NCI-H524 (cell line): ENCODE results near the gene C20orf173.

ENCODE experiments used
- DNase-seq, 2 experiments: peaks; one replicate each; lab custom pipeline; 2025; lab: John Stamatoyannopoulos, UW

The C20orf173 gene

DNA sequence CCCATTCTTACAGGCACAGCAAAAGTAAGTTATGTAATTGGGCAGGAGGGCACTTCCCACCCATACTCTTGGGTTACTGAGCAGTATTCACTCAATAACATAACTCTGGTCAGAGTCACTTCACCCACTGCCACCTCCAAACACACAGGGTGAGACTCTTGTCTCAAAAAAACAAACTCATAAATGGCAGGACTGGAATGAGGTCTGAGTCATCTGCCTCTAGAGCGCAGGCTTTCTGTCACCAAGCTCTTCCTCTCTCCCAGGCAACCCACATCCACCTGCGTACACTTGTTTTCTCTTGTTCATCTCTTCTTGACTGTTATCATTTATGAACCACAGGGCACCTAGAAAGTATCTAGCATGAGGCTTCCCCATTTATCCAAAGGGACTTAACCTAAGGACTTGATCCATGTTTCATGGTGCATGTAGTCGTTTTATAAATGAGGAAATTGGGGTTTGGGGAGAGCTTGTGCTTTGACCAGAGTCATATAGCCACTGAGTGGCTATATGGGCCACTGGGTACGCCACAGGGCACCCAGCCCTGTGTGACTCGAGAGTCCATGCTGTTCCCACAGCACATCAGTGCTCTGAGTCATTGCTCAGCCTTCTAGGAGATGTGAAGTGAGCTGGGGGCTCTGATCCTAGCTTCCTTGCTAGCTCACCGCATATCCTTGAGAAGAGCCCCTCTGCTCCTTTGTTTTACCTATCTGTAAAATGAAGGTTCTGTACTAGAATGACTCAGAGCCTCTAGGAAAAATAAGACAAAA lies 22.4 kb downstream of the C20orf173 start:
- no peak for DNase-seq

DNA sequence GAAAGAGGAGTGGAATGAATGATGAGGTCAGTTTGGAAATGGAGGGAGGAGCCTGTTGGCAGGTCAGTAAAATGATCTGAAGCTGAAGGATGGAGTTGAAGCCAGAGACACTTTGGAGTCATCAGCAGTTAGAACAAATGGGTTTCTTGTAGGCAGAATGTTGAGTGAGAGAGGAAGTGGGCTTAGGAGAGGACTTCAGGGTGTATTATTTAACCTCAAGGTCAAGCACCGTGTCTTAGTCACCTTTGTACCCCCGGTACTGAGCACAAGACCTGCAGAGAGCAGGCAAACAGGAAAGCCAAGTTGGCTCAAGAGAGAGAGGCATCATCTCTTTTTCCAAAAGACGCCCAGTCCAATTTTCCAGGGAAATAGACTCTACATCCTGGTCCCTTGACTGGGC lies 23.3 kb downstream of the C20orf173 start:
- DNase-seq: no peak

DNA sequence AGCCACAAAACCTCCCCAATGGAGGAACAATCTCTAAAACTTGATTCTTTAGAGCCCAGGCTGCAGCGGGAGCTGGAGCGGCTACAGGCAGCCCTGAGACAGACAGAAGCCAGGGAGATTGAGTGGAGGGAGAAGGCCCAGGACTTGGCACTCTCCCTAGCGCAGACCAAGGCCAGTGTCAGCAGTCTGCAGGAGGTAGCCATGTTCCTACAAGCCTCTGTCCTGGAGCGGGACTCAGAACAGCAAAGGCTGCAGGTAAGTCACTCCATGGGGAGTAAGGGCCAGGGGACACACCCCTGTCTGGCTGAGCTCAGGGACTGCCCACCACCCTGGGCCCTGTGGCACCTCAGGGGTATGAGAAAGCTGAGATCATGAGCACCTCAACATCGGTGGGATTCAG lies 24.7 kb downstream of the C20orf173 start:
- DNase-seq: no peak

DNA sequence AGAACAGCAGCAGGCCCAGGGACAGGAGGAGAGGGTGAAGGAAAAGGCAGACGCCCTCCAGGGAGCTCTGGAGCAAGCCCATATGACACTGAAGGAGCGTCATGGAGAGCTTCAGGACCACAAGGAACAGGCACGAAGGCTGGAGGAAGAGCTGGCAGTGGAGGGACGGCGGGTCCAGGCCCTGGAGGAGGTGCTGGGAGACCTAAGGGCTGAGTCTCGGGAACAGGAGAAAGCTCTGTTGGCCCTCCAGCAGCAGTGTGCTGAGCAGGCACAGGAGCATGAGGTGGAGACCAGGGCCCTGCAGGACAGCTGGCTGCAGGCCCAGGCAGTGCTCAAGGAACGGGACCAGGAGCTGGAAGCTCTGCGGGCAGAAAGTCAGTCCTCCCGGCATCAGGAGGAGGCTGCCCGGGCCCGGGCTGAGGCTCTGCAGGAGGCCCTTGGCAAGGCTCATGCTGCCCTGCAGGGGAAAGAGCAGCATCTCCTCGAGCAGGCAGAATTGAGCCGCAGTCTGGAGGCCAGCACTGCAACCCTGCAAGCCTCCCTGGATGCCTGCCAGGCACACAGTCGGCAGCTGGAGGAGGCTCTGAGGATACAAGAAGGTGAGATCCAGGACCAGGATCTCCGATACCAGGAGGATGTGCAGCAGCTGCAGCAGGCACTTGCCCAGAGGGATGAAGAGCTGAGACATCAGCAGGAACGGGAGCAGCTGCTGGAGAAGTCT lies 25.5 kb downstream of the C20orf173 start:
- no peak for DNase-seq

DNA sequence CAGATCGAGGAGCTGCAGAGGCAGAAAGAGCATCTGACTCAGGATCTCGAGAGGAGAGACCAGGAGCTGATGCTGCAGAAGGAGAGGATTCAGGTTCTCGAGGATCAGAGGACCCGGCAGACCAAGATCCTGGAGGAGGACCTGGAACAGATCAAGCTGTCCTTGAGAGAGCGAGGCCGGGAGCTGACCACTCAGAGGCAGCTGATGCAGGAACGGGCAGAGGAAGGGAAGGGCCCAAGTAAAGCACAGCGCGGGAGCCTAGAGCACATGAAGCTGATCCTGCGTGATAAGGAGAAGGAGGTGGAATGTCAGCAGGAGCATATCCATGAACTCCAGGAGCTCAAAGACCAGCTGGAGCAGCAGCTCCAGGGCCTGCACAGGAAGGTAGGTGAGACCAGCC lies 26.2 kb downstream of the C20orf173 start:
- no peak for DNase-seq

DNA sequence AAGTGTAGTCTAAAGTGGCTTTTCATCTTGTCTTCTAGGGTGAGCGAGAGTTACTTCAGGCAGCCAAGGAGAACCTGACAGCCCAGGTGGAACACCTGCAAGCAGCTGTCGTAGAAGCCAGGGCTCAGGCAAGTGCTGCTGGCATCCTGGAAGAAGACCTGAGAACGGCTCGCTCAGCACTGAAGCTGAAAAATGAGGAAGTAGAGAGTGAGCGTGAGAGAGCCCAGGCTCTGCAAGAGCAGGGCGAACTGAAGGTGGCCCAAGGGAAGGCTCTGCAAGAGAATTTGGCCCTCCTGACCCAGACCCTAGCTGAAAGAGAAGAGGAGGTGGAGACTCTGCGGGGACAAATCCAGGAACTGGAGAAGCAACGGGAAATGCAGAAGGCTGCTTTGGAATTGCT lies 27.1 kb downstream of the C20orf173 start:
- DNase-seq: no peak

DNA sequence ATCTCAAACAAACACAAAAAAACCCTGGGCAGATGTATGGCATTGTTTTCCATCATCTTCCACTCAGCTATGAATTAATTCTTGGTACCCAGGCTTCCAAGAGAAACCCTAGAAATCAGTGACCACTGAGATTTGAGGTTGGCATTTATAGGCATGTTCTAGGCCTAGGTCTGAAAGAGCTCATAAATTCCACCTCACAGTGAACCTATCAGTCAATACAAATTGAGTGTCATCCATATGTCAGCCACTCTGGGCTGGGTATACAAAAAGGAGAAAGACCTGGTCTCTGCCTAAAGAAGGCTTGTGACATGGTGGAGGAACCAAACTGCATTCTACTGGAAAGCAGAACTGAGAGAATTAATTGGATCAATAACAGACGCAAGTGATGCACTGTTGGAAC lies 30.2 kb downstream of the C20orf173 start:
- no peak for DNase-seq

DNA sequence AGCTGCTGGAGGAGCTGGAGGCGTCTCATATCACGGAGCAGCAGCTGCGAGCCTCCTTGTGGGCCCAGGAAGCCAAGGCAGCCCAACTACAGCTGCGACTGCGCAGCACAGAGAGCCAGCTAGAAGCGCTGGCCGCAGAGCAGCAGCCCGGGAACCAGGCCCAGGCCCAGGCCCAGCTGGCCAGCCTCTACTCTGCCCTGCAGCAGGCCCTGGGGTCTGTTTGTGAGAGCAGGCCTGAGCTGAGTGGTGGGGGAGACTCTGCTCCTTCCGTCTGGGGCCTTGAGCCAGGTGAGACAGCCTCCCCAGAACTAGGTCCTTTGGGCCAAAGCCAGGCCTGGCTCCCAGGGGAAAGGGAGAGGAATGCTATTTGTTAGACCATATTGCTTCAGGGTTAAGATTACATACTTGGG lies 31.7 kb downstream of the C20orf173 start:
- DNase-seq: no peak

DNA sequence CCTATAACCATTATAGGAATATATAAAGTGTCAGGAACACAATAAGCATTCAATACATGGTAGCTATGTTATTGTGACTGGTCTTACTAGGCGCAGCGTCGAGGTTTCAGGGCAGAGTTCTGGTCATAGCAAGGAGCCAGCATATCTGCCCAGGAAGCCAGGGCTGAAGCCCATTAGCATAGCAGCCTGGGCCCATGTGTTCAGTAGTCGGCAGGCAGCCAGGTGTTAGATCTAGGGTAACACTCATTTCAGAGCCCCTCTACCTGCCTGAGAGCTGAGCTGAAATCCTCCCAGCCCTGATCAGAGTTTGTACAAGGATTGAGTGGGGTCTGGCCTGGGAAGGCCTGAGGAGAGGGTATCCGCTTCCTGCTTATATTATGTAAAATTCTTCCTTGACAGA lies 32.1 kb downstream of the C20orf173 start:
- no peak for DNase-seq

DNA sequence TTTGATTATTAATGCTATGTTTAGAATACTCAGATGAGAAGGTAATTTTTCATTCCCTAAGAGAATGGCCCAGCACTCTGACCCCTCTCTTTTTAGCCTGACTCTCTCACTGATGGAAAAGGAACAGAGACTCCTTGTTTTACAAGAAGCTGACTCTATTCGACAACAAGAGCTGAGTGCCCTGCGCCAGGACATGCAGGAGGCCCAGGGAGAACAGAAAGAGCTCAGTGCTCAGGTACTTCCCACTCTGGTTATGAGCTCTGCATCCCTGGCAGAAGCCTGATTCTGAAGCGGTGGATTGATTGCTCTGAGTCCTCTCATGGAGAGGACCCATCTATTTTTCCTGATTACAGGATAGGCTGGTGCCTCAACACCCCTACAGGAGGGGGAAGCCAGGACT lies 33.0 kb downstream of the C20orf173 start:
- DNase-seq: no peak

DNA sequence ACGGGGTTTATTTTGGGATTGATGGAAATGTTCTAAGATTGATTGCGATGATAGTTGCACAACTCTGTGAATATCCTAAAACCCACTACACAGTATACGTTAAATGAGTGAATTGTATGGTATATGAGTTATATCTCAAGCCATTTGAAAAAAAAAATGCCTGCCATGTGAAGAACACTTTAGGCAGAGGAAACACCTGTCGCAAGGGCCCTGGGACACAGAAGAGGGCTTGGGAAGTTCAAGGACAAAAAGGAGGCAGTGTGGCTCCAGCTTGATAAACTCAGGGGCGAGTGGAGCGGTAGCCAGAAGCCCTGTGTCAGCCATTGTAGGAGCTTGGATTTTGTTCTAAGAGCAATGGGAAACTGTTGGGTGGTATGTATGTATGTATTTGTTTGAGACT lies 37.1 kb downstream of the C20orf173 start:
- DNase-seq: no peak

DNA sequence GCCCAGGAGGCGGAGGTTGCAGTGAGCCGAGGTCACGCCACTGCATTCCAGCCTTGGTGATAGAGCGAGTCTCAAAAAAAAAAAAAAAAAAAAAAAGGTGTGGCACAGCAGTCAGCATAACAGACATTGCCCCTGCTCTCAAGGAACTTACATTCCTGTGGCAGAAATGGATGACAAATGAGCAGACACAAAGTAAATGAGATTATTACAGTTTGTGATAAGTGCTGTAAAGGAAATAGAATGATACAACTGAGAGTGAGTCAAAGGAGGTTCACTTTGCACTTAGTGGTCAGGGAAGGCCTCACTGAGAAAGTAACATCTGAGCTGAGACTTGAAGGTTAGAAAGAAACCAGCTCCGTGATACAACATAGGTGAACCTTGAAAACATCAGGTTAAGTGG lies 37.6 kb downstream of the C20orf173 start:
- no peak for DNase-seq

DNA sequence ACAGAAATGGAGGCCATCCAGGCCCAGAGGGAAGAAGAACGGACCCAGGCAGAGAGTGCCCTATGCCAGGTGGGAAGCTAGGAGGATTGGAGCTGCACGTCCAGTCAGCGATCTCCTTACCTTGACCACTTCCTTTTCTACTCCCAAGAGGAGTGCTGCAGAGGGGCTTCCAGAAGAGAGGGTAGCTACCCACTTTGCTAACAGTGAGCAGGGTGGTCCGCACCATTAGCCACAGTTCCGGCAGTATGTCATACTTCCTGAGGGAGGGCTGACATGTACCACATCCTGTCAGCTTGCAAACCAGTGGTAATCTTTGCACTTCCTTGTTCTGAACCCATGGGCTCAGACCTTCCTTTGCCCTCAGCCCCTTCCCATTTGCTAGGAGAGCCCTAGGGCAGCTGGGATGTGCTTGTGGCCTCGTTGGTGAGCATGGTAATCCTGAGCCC lies 38.7 kb downstream of the C20orf173 start:
- no peak for DNase-seq

DNA sequence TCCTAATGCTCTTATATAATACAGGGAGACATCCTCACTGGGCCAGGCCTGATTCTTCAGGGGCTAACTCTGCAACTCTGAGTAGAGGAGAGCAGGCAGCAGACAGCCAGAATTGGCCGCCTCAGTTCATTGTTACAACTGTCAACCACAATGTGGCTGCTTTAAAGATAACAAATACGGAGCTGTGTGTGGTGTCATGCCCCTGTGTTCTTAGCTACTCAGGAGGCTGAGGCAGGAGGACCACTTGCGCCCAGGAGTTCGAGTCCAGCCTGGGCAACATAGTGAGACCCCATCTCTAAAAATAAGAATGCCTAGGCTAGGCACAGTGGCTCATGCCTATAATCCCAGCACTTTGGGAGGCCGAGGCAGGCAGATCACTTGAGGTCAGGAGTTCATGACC lies 39.7 kb downstream of the C20orf173 start:
- no peak for DNase-seq

DNA sequence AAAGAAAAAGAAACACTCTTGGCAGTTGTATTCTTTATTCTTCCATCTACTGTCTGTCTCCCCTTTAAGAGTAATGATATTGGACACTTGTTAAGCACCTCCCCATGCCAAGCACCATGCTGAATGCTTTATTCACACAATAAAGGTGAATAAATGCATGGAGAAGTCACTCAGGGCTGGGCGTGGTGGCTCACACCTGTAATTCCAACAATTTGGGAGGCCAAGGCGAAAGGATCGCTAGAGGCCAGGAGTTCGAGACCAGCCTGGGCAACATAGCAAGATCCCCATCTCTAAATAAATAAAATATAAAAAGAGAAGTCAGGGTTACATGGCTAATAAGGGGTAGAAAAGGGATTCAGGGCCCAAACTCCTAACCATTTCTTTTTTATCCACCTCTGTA lies 42.0 kb downstream of the C20orf173 start:
- no peak for DNase-seq

DNA sequence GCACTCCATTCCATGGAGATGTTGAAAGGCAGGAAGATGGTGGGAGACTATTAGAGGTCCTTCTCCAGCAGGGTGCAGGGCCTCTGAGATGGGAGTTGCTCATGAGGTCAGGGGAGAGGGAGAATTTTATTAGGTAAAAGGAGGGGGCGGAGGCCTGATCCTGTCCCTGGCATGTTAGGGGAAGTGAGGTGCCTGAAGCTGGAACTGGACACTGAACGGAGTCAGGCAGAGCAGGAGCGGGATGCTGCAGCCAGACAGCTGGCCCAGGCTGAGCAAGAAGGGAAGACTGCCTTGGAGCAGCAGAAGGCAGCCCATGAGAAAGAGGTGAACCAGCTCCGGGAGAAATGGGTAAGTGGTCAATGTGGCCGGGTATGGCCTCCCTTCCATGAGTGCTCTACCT lies 49.7 kb downstream of the C20orf173 start:
- no peak for DNase-seq

DNA sequence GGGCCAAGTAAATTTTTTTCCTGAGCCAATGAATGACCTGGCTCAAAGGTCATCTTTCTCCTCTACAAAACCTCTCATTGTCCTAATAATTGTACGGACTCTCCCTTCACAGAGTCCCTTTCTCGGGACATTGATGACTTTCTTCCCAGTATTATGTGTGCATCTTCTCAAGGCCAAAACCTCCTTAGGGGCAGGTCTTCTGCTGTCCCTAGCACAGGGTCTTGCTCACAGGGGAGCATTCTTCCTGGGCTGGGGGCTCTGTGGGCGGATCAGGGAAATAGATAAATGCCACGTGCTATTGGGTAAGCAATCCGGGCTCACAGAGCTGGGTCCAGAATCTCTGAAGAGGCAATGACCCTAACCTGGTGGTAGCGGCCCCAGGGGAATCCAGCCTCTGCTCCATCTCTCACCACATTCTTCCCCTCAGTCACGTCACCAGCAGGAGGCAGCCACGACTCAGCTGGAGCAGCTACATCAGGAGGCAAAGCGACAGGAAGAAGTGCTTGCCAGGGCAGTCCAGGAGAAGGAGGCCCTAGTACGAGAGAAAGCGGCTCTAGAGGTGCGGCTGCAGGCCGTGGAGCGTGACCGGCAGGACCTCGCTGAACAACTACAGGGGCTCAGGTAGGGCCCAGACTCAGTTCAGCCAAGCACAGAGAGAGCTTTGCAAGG lies 50.5 kb downstream of the C20orf173 start:
- DNase-seq: no peak
